Loucy (cell line): ENCODE results near the gene CDC42BPA.

ENCODE experiments used
- CTCF ChIP-seq: fragments of 200-600 bp; sonication (generic); conservative IDR thresholded peaks from 2 replicates; pipeline ENCODE4 v1.5.1; 2014; ENCODE audit warnings: mild to moderate bottlenecking, antibody characterized with exemption, low read length
- EZH2phosphoT487 ChIP-seq: fragments of 200-600 bp; IDR thresholded peaks from 2 replicates; pipeline ENCODE4 v1.6.1; 2018; ENCODE audit warnings: antibody characterized with exemption, mild to moderate bottlenecking, moderate library complexity, borderline replicate concordance

- no peak for TF ChIP-seq CTCF
- no peak for TF ChIP-seq EZH2phosphoT487
Observed at GRCh38 chr1:226960256-226960655, 358.0 kb downstream of the CDC42BPA start.
